ENCODE results near the gene PCDHA10.

- no peak for TF ChIP-seq POLR2AphosphoS5 (IDR thresholded peaks at IDR 0.05; ENCODE audit: low read depth, low read length)
- TF ChIP-seq, protein P1, sequence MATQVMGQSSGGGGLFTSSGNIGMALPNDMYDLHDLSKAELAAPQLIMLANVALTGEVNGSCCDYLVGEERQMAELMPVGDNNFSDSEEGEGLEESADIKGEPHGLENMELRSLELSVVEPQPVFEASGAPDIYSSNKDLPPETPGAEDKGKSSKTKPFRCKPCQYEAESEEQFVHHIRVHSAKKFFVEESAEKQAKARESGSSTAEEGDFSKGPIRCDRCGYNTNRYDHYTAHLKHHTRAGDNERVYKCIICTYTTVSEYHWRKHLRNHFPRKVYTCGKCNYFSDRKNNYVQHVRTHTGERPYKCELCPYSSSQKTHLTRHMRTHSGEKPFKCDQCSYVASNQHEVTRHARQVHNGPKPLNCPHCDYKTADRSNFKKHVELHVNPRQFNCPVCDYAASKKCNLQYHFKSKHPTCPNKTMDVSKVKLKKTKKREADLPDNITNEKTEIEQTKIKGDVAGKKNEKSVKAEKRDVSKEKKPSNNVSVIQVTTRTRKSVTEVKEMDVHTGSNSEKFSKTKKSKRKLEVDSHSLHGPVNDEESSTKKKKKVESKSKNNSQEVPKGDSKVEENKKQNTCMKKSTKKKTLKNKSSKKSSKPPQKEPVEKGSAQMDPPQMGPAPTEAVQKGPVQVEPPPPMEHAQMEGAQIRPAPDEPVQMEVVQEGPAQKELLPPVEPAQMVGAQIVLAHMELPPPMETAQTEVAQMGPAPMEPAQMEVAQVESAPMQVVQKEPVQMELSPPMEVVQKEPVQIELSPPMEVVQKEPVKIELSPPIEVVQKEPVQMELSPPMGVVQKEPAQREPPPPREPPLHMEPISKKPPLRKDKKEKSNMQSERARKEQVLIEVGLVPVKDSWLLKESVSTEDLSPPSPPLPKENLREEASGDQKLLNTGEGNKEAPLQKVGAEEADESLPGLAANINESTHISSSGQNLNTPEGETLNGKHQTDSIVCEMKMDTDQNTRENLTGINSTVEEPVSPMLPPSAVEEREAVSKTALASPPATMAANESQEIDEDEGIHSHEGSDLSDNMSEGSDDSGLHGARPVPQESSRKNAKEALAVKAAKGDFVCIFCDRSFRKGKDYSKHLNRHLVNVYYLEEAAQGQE (IDR thresholded peaks at IDR 0.05; ENCODE audit: insufficient read depth in 1 of 2, low read depth in 2 of 2, low read length in 2 of 2), result no peak
- TF ChIP-seq SIN3A (IDR thresholded peaks at IDR 0.05; ENCODE audit: borderline replicate concordance, insufficient read depth, low read length), result no peak
Measured at GRCh38 chr5:140822281-140822629, 33.4 kb upstream of the PCDHA10 start.
